MM.1S (cell line): ENCODE results near the gene FSD1.

Experiments
- DNase-seq: peaks from one replicate; pipeline ENCODE4 v3.0.0-alpha.2; 2015
- H2AFZ ChIP-seq: fragments of 300-600 bp; sonication (generic); 2 replicates; pipeline ENCODE4 v1.6.0; 2016; ENCODE audit warnings: antibody characterized with exemption, low read length
- H3F3A ChIP-seq: fragments of 300-600 bp; sonication (generic); 2 replicates; pipeline ENCODE4 v1.6.1; 2016; ENCODE audit warnings: mild to moderate bottlenecking, antibody characterized with exemption, low read length, moderate library complexity, mixed read lengths; ENCODE audit not compliant: insufficient read depth
- H3K27ac ChIP-seq: fragments of 300-600 bp; sonication (generic); 2 replicates; pipeline ENCODE4 v1.5.1; 2016; ENCODE audit warnings: mild to moderate bottlenecking, low read length
- H3K27me3 ChIP-seq: fragments of 300-600 bp; sonication (generic); replicated peaks from 2 replicates; pipeline ENCODE4 v1.6.0; 2016; ENCODE audit warnings: low read length; ENCODE audit not compliant: insufficient read depth
- H3K36me3 ChIP-seq: fragments of 300-600 bp; sonication (generic); replicated peaks from 2 replicates; pipeline ENCODE4 v1.6.1; 2016; ENCODE audit warnings: mild to moderate bottlenecking, low read length, mixed read lengths; ENCODE audit not compliant: insufficient read depth
- H3K4me1 ChIP-seq: fragments of 300-600 bp; sonication (generic); 2 replicates; pipeline ENCODE4 v1.6.1; 2016; ENCODE audit warnings: low read length, mixed read lengths
- H3K4me2 ChIP-seq: fragments of 300-600 bp; sonication (generic); 2 replicates; pipeline ENCODE4 v1.6.0; 2016; ENCODE audit warnings: low read depth, low read length
- H3K4me3 ChIP-seq: fragments of 300-600 bp; sonication (generic); 2 replicates; pipeline ENCODE4 v1.5.1; 2016; ENCODE audit warnings: low read length, mixed read lengths
- H3K79me2 ChIP-seq: fragments of 300-600 bp; sonication (generic); 2 replicates; pipeline ENCODE4 v1.6.1; 2016; ENCODE audit warnings: mixed run types, low read length, mixed read lengths
- H3K9ac ChIP-seq: fragments of 300-600 bp; sonication (generic); 2 replicates; pipeline ENCODE4 v1.6.1; 2016; ENCODE audit warnings: low read length, mixed read lengths
- H3K9me2 ChIP-seq: fragments of 300-600 bp; sonication (generic); replicated peaks from 2 replicates; pipeline ENCODE4 v1.6.1; 2016; ENCODE audit warnings: mild to moderate bottlenecking, low read length, mixed read lengths; ENCODE audit not compliant: insufficient read depth
- H3K9me3 ChIP-seq: fragments of 300-600 bp; sonication (generic); replicated peaks from 2 replicates; pipeline ENCODE4 v1.6.1; 2016; ENCODE audit warnings: mild to moderate bottlenecking, low read length, mixed read lengths; ENCODE audit not compliant: insufficient read depth
- H4K20me1 ChIP-seq: fragments of 300-600 bp; sonication (generic); 2 replicates; pipeline ENCODE4 v1.6.1; 2016; ENCODE audit warnings: mild to moderate bottlenecking, low read length, moderate library complexity, mixed read lengths; ENCODE audit not compliant: insufficient read depth
- EZH2 ChIP-seq: fragments of 300-600 bp; sonication (generic); optimal IDR thresholded peaks from 2 replicates; pipeline ENCODE3; 2017; ENCODE audit warnings: low read depth, mild to moderate bottlenecking, antibody characterized with exemption, low read length, mixed read lengths
- EZH2phosphoT487 ChIP-seq: fragments of 300-600 bp; sonication (generic); IDR thresholded peaks from 2 replicates; pipeline ENCODE4 v1.6.1; 2018; ENCODE audit warnings: antibody characterized with exemption, low read length
- TF ChIP-seq, protein P1 (sequence below): fragments of 300-600 bp; sonication (generic); IDR thresholded peaks from 2 replicates; pipeline ENCODE4 v1.5.1; 2016; ENCODE audit warnings: antibody characterized with exemption, low read length, mixed read lengths

Gene FSD1

DNA sequence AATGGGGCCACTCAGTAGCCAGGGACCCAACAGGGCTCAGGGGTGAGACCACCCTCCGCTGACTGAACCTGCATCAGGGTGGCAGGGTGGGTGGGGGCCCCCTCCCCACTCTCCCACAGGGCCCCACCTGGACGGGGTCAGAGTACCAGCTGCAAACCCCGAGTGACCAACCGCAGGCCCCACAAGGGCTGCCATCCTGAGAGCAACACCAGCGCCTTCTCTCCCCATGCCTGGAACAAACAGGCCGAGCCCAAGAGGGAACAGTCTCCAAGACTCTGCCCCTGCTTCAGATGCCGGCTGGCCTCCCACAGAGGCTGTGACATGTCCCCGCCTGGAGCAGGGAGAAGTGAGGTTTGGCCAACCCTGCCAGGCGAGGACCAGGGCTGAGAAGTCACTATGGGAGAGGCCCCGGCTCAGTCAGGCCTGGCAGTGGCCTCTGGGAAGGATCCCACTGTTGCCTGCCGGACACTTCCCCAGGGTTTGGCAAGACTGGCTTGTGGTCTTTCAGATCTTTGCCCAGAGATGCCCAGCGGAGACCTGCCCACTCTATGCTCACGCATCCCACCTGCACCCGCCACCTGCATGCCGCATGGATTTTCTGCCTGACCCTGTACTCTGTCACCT, 66.1 kb downstream of the FSD1 start:
- Histone ChIP-seq H3K9me3 (no peaks in the 10 kb centered on the region), H3K36me3 (no peaks in the 10 kb centered on the region), H2AFZ (no peak overlapping the region), H3K4me2 (peak overlapping the region; percentile 100), H3K4me1 (peaks cover 29% of the 10 kb centered on the region), H3K4me3 (peak overlapping the region; percentile 62), H3F3A (peaks cover 22% of the 10 kb centered on the region), H3K79me2 (peaks cover 71% of the 10 kb centered on the region), H3K9ac (peak overlapping the region; percentile 74; the same call in 1 of the 2 replicates), H4K20me1 (no peaks in the 10 kb centered on the region; the same call in 1 of the 2 replicates), H3K9me2 (no peaks in the 10 kb centered on the region), H3K27me3 (no peaks in the 10 kb centered on the region), H3K27ac (peak overlapping the region; percentile 86; the same call in 1 of the 2 replicates)
- no peak for DNase-seq
- no peak for TF ChIP-seq EZH2
- TF ChIP-seq EZH2phosphoT487 = no peak
- TF ChIP-seq, protein P1, sequence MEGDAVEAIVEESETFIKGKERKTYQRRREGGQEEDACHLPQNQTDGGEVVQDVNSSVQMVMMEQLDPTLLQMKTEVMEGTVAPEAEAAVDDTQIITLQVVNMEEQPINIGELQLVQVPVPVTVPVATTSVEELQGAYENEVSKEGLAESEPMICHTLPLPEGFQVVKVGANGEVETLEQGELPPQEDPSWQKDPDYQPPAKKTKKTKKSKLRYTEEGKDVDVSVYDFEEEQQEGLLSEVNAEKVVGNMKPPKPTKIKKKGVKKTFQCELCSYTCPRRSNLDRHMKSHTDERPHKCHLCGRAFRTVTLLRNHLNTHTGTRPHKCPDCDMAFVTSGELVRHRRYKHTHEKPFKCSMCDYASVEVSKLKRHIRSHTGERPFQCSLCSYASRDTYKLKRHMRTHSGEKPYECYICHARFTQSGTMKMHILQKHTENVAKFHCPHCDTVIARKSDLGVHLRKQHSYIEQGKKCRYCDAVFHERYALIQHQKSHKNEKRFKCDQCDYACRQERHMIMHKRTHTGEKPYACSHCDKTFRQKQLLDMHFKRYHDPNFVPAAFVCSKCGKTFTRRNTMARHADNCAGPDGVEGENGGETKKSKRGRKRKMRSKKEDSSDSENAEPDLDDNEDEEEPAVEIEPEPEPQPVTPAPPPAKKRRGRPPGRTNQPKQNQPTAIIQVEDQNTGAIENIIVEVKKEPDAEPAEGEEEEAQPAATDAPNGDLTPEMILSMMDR = no peak

DNA sequence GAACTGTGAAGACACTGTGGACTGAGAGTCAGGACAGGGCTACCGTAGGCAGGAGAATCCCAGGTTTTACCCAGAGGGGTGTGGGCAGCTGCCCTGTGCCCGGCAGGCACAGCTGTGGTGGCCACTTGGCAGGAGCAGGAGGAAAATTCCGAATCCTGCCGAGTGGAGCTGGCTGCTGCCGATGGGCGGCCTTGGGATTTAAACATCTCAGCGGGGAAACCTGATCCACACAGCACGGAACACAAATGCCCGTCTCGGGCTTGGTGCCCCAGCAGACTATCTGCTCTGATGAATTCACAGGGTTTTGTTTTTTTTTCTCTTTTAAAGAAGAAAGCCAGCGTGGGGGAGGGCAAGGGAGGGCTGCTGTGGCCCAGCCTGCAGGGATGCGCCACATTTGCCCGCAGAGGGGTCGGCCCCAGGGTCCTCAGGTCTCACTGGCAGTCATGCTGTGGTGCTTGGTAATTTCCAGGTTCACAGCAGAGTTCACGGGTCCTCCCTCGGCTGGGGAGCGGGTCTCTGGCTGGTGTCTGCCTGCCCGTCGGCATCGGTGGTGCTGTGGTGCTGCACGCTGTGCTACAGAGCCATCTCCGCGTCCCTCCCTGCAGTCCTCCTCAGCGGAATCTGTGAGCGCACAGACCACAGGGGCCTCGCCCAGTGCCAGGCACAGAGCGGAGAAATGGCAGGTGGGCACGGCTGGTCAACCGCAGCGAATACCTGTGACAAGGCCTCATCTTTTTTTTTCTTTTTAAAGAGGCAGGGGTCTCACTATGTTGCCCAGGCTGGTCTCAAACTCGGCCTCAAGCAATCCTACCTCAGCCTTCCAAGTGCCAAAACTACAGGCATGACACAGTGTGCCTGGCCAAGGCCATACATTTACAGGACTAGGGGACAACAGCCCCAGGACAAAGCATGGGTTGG, 67.1 kb downstream of the FSD1 start:
- H3K36me3 ChIP-seq = no peaks in the 10 kb centered on the region
- H3K9me3 ChIP-seq = no peaks in the 10 kb centered on the region
- no peak overlapping the region; the same call in 1 of the 2 replicates for H3K9ac ChIP-seq
- no peak overlapping the region for H3K27ac ChIP-seq
- no peaks in the 10 kb centered on the region for H3K27me3 ChIP-seq
- DNase-seq = no peak
- peaks cover 22% of the 10 kb centered on the region for H3F3A ChIP-seq
- H3K79me2 ChIP-seq = peaks cover 80% of the 10 kb centered on the region
- peak overlapping the region; percentile 100 for H3K4me2 ChIP-seq
- peaks cover 7% of the 10 kb centered on the region; the same call in 1 of the 2 replicates for H4K20me1 ChIP-seq
- H2AFZ ChIP-seq = no peak overlapping the region
- H3K4me3 ChIP-seq = no peak overlapping the region
- H3K4me1 ChIP-seq = peaks cover 29% of the 10 kb centered on the region
- TF ChIP-seq, protein P1 = no peak
- TF ChIP-seq EZH2phosphoT487 (no peak), EZH2 (no peak)
- H3K9me2 ChIP-seq = no peaks in the 10 kb centered on the region

DNA sequence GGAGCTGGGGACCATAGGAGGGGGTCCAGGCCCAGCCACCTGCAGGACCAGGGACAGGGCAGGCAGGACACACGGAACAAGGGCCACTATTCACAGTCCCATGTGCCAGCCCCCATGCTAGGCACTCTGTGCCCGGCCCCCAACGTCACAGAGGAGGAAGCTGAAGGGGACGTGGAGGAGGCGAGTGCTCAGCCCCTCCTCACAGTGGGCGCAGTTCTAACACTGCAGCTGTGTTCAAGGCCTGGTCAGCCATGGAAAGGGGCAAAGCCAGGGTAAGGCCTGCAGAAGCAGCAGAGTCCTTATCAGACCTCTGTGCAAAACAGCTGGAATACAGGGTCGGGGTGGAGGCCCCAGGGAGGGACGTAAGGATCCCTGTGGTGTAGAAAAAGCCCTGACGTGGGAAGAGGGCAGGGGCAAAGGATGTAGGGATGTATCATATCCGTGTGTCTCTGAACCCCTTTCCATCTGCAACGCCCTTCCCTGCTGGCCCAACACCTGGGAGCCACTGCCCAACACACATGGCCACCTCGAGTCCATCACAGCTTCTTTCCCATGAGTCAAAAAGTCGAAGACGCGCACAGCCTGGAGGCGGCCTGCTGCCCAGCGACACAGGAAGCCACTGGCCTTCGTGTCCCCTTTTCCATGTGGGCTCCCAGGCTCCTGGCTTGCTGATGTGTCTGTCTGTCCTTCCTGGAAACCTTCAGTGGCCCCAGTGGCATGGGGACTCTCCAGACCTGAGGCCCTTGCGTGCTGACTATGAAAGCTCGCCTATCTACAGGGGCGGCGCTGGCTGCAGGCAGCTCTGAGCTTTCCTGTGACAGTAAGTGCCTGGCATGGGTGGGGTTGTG, 68.0 kb downstream of the FSD1 start:
- Histone ChIP-seq H3K36me3 (no peaks in the 10 kb centered on the region), H3K79me2 (peaks cover 86% of the 10 kb centered on the region), H3K4me1 (peaks cover 29% of the 10 kb centered on the region), H3K9ac (no peak overlapping the region), H3K27me3 (no peaks in the 10 kb centered on the region), H4K20me1 (peaks cover 7% of the 10 kb centered on the region; the same call in 1 of the 2 replicates), H2AFZ (no peak overlapping the region), H3K4me2 (no peak overlapping the region), H3K4me3 (no peak overlapping the region), H3K9me2 (no peaks in the 10 kb centered on the region), H3K9me3 (no peaks in the 10 kb centered on the region), H3K27ac (no peak overlapping the region), H3F3A (peaks cover 22% of the 10 kb centered on the region)
- DNase-seq = no peak
- TF ChIP-seq EZH2 = no peak
- TF ChIP-seq EZH2phosphoT487 = no peak
- TF ChIP-seq, protein P1 = no peak
